ENCODE measurements around the gene DYNC2LI1.

DNA sequence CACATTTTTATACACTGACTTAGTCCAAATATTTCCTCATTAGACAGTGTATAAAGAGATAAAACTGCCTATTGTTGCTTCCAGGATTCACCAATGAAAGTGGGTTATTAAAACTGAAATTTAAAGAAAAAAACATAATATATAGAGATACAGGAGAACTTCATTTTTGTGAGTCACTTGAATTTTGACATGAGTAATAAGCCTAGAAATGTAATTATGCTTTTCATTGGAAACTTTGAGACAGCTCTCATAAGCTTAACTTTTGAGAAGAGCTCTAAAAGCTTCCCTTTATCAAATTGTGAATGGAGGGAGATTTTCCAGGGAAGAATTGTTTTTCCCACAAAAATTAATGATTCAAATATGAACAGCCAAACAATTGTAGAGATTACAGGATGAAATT lies 14.1 kb downstream of the DYNC2LI1 start:
- TF ChIP-seq POLR2A (IDR thresholded peaks at IDR 0.05; ENCODE audit: low read length) (no peak), GATA1 (IDR thresholded peaks at IDR 0.05; ENCODE audit: low read depth, low read length) (no peak)

All from erythroblast (primary cell).